Measurements from ENCODE around the gene KCND3.

The KCND3 gene

GRCh38 chr1:111963985-111964738 is 25.3 kb downstream of the KCND3 start:
- Histone ChIP-seq H3K4me3 (ENCODE audit: low read length) (no peak overlapping the region), H3K9me3 (ENCODE audit: control insufficient read depth, insufficient read depth, low read length) (no peaks in the 10 kb centered on the region), H3F3A (ENCODE audit: control insufficient read depth, insufficient read depth) (no peaks in the 10 kb centered on the region), H3K4me2 (ENCODE audit: low read length) (no peak overlapping the region), H4K20me1 (ENCODE audit: control insufficient read depth, insufficient read depth, low read depth, low read length) (no peaks in the 10 kb centered on the region), H3K9me2 (replicated peaks; ENCODE audit: control insufficient read depth, low read length) (no peaks in the 10 kb centered on the region), H3K79me2 (ENCODE audit: control insufficient read depth, low read length) (no peaks in the 10 kb centered on the region), H3K36me3 (ENCODE audit: control insufficient read depth, low read length) (no peaks in the 10 kb centered on the region), H3K27me3 (ENCODE audit: control insufficient read depth, low read length) (peaks cover 25% of the 10 kb centered on the region), H3K27ac (ENCODE audit: low read depth, low read length) (no peak overlapping the region), H3K4me1 (ENCODE audit: control insufficient read depth, low read length) (no peaks in the 10 kb centered on the region)
- TF ChIP-seq CTCF (IDR thresholded peaks at IDR 0.05; ENCODE audit: low read depth, low read length, poor library complexity, severe bottlenecking) (no peak), EZH2phosphoT487 (IDR thresholded peaks at IDR 0.05; ENCODE audit: borderline replicate concordance, low read length) (no peak)

- no peak overlapping the region for H3K4me2 ChIP-seq (ENCODE audit: low read length)
- no peaks in the 10 kb centered on the region for H3K9me3 ChIP-seq (ENCODE audit: control insufficient read depth, insufficient read depth, low read length)
- no peaks in the 10 kb centered on the region for H3K79me2 ChIP-seq (ENCODE audit: control insufficient read depth, low read length)
- H3K4me3 ChIP-seq (ENCODE audit: low read length): no peak overlapping the region
- TF ChIP-seq CTCF (IDR thresholded peaks at IDR 0.05; ENCODE audit: low read depth, low read length, poor library complexity, severe bottlenecking) (no peak), EZH2phosphoT487 (IDR thresholded peaks at IDR 0.05; ENCODE audit: borderline replicate concordance, low read length) (no peak)
- no peak overlapping the region for H3K27ac ChIP-seq (ENCODE audit: low read depth, low read length)
- no peaks in the 10 kb centered on the region for H3K4me1 ChIP-seq (ENCODE audit: control insufficient read depth, low read length)
- H3F3A ChIP-seq (ENCODE audit: control insufficient read depth, insufficient read depth): no peaks in the 10 kb centered on the region
- H3K9me2 ChIP-seq (replicated peaks; ENCODE audit: control insufficient read depth, low read length): no peaks in the 10 kb centered on the region
- H3K36me3 ChIP-seq (ENCODE audit: control insufficient read depth, low read length): no peaks in the 10 kb centered on the region
- H4K20me1 ChIP-seq (ENCODE audit: control insufficient read depth, insufficient read depth, low read depth, low read length): no peaks in the 10 kb centered on the region
- H3K27me3 ChIP-seq (ENCODE audit: control insufficient read depth, low read length): peaks cover 25% of the 10 kb centered on the region
Measured at GRCh38 chr1:111961773-111962565, 27.5 kb downstream of the KCND3 start.

GRCh38 chr1:111961016-111961415 is 28.5 kb downstream of the KCND3 start:
- Histone ChIP-seq H3K27me3 (ENCODE audit: control insufficient read depth, low read length) (peaks cover 25% of the 10 kb centered on the region), H3K27ac (ENCODE audit: low read depth, low read length) (no peak overlapping the region), H4K20me1 (ENCODE audit: control insufficient read depth, insufficient read depth, low read depth, low read length) (no peaks in the 10 kb centered on the region), H3K79me2 (ENCODE audit: control insufficient read depth, low read length) (no peaks in the 10 kb centered on the region), H3K9me3 (ENCODE audit: control insufficient read depth, insufficient read depth, low read length) (no peaks in the 10 kb centered on the region), H3K36me3 (ENCODE audit: control insufficient read depth, low read length) (no peaks in the 10 kb centered on the region), H3K4me3 (ENCODE audit: low read length) (no peak overlapping the region), H3K4me1 (ENCODE audit: control insufficient read depth, low read length) (no peaks in the 10 kb centered on the region), H3K4me2 (ENCODE audit: low read length) (no peak overlapping the region), H3K9me2 (replicated peaks; ENCODE audit: control insufficient read depth, low read length) (no peaks in the 10 kb centered on the region), H3F3A (ENCODE audit: control insufficient read depth, insufficient read depth) (no peaks in the 10 kb centered on the region)
- TF ChIP-seq CTCF (IDR thresholded peaks at IDR 0.05; ENCODE audit: low read depth, low read length, poor library complexity, severe bottlenecking): no peak
- no peak for TF ChIP-seq EZH2phosphoT487 (IDR thresholded peaks at IDR 0.05; ENCODE audit: borderline replicate concordance, low read length)
